ENCODE results near the gene TMEM200B. TPM values are rescaled to one million over a fixed set of nuclear protein-coding genes. Genes with fewer than 3 reads are reported as not detected.

The TMEM200B gene
- total and polyA plus RNA-seq, 2 experiments from 2014 or later: 4.9 to 8.7 TPM

GRCh38 chr1:29171521-29171920, 47.8 kb upstream of the TMEM200B start:
- DNase-seq (ENCODE audit: low spot score): no peak
- Mint-ChIP-seq H3K27me3 (ENCODE audit: insufficient read depth, low read depth, poor library complexity) (peaks cover 9% of the 10 kb centered on the region), H3K27ac (no peak overlapping the region), H3K4me3 (no peak overlapping the region), H3K9me3 (no peaks in the 10 kb centered on the region), H3K36me3 (ENCODE audit: low read depth) (peaks cover 51% of the 10 kb centered on the region), H3K4me1 (peaks cover 44% of the 10 kb centered on the region)
- no peaks in the 10 kb centered on the region for H3K36me3 ChIP-seq (ENCODE audit: insufficient read depth)
- H2AFZ ChIP-seq: no peak overlapping the region
- no peaks in the 10 kb centered on the region for H3K27me3 ChIP-seq (ENCODE audit: insufficient read depth)
- no peak for ATAC-seq
- peaks cover 100% of the 10 kb centered on the region for H3K79me2 ChIP-seq (replicated peaks; ENCODE audit: insufficient read depth)
- H3F3A ChIP-seq (replicated peaks; ENCODE audit: low read depth): no peaks in the 10 kb centered on the region
- no peak overlapping the region for H3K27ac ChIP-seq (ENCODE audit: low read depth)
- TF ChIP-seq CREB1 (CRISPR knock-in tag; IDR thresholded peaks at IDR 0.05; ENCODE audit: low read depth): no peak
- peaks cover 40% of the 10 kb centered on the region for H3K4me1 ChIP-seq (ENCODE audit: insufficient read depth)
- H3K4me3 ChIP-seq: 0 out of 2 replicates have a peak overlapping the region, but pooled peaks have one; percentile 4
- no peaks in the 10 kb centered on the region for H3K9me2 ChIP-seq (ENCODE audit: insufficient read depth)
- peaks cover 35% of the 10 kb centered on the region for H4K20me1 ChIP-seq (replicated peaks; ENCODE audit: insufficient read depth)
- H3K4me2 ChIP-seq: peak overlapping the region; percentile 58

GRCh38 chr1:29171089-29171488, 47.4 kb upstream of the TMEM200B start:
- no peak; the same call in 1 of the 3 replicates for ATAC-seq
- peaks cover 52% of the 10 kb centered on the region for H3K36me3 Mint-ChIP-seq (ENCODE audit: low read depth)
- no peak for DNase-seq (ENCODE audit: low spot score)
- Histone ChIP-seq H3K4me1 (ENCODE audit: insufficient read depth) (peaks cover 45% of the 10 kb centered on the region), H3K36me3 (ENCODE audit: insufficient read depth) (no peaks in the 10 kb centered on the region), H3K4me2 (peak overlapping the region; percentile 58), H3K4me3 (0 out of 2 replicates have a peak overlapping the region, but pooled peaks have one; percentile 4), H2AFZ (no peak overlapping the region), H3F3A (replicated peaks; ENCODE audit: low read depth) (no peaks in the 10 kb centered on the region), H3K27me3 (ENCODE audit: insufficient read depth) (no peaks in the 10 kb centered on the region), H3K79me2 (replicated peaks; ENCODE audit: insufficient read depth) (peaks cover 100% of the 10 kb centered on the region), H4K20me1 (replicated peaks; ENCODE audit: insufficient read depth) (peaks cover 35% of the 10 kb centered on the region), H3K27ac (ENCODE audit: low read depth) (peak overlapping the region; percentile 8; the same call in 1 of the 2 replicates), H3K9me2 (ENCODE audit: insufficient read depth) (no peaks in the 10 kb centered on the region)
- H3K27me3 Mint-ChIP-seq (ENCODE audit: insufficient read depth, low read depth, poor library complexity): peaks cover 9% of the 10 kb centered on the region
- H3K4me3 Mint-ChIP-seq: peak overlapping the region; percentile 0; the same call in 1 of the 3 replicates
- H3K27ac Mint-ChIP-seq: peak overlapping the region; percentile 43; the same call in 1 of the 2 replicates
- no peaks in the 10 kb centered on the region for H3K9me3 Mint-ChIP-seq
- peaks cover 47% of the 10 kb centered on the region for H3K4me1 Mint-ChIP-seq
- TF ChIP-seq ZNF331 (CRISPR knock-in tag; IDR thresholded peaks at IDR 0.05; ENCODE audit: low read depth) (no peak), ETS1 (IDR thresholded peaks at IDR 0.05) (no peak), JUNB (IDR thresholded peaks at IDR 0.05; ENCODE audit: unreplicated experiment) (no peak), CTCF (conservative IDR thresholded peaks at IDR 0.05; ENCODE audit: low read depth in 2 of 2) (no peak), ZNF114 (CRISPR knock-in tag; IDR thresholded peaks at IDR 0.05) (no peak), EZH2 (IDR thresholded peaks at IDR 0.05; ENCODE audit: low read depth, unreplicated experiment) (no peak), STAT1 (IDR thresholded peaks at IDR 0.05; ENCODE audit: unreplicated experiment) (no peak), CREB1 (CRISPR knock-in tag; IDR thresholded peaks at IDR 0.05; ENCODE audit: low read depth) (no peak)
- TF ChIP-seq, protein P1, sequence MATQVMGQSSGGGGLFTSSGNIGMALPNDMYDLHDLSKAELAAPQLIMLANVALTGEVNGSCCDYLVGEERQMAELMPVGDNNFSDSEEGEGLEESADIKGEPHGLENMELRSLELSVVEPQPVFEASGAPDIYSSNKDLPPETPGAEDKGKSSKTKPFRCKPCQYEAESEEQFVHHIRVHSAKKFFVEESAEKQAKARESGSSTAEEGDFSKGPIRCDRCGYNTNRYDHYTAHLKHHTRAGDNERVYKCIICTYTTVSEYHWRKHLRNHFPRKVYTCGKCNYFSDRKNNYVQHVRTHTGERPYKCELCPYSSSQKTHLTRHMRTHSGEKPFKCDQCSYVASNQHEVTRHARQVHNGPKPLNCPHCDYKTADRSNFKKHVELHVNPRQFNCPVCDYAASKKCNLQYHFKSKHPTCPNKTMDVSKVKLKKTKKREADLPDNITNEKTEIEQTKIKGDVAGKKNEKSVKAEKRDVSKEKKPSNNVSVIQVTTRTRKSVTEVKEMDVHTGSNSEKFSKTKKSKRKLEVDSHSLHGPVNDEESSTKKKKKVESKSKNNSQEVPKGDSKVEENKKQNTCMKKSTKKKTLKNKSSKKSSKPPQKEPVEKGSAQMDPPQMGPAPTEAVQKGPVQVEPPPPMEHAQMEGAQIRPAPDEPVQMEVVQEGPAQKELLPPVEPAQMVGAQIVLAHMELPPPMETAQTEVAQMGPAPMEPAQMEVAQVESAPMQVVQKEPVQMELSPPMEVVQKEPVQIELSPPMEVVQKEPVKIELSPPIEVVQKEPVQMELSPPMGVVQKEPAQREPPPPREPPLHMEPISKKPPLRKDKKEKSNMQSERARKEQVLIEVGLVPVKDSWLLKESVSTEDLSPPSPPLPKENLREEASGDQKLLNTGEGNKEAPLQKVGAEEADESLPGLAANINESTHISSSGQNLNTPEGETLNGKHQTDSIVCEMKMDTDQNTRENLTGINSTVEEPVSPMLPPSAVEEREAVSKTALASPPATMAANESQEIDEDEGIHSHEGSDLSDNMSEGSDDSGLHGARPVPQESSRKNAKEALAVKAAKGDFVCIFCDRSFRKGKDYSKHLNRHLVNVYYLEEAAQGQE (IDR thresholded peaks at IDR 0.05; ENCODE audit: unreplicated experiment): no peak

All from GM23338 (cell line).